Esophagus squamous epithelium (tissue), 4 donors: Measurements from ENCODE around the gene SAXO2.

ENCODE experiments used
- CTCF ChIP-seq, 6 experiments: fragments of 450-650 bp in 4 of 6; fragments of 200-600 bp in 2 of 6; sonication (generic) in 2 of 6; IDR thresholded peaks; one replicate each; pipeline ENCODE4 v1.5.1; 2016 to 2019; ENCODE audit warnings: antibody characterized with exemption in 6 of 6, mild to moderate bottlenecking in 4 of 6, moderate library complexity in 4 of 6
- POLR2A ChIP-seq, 4 donors: fragments of 450-650 bp; IDR thresholded peaks; one replicate each; pipeline ENCODE4 v1.6.1; 2017; ENCODE audit warnings: antibody characterized with exemption in 4 of 4, mild to moderate bottlenecking in 4 of 4, moderate library complexity in 3 of 4

GRCh38 chr15:82305621-82306048, 43.0 kb downstream of the SAXO2 start:
- TF ChIP-seq POLR2A (IDR thresholded peaks at IDR 0.05): no peak
- no peak for TF ChIP-seq CTCF (IDR thresholded peaks at IDR 0.05)
